Coronary artery (tissue), 2 donors: ENCODE data around the gene HTR6.

Source experiments
- DNase-seq: peaks from one replicate; pipeline ENCODE4 v3.0.0-alpha.2; 2017; ENCODE audit warnings: low spot score
- H3K27ac ChIP-seq, 2 donors: fragments of 200-600 bp; sonication (generic); one replicate each; pipeline ENCODE4 v1.5.1; 2016 to 2019
- H3K4me3 ChIP-seq: fragments of 200-600 bp; sonication (generic); 2 replicates; pipeline ENCODE4 v1.5.1; 2016; ENCODE audit warnings: mild to moderate bottlenecking, moderate library complexity
- TF ChIP-seq, protein P1 (sequence below): fragments of 200-600 bp; sonication (generic); IDR thresholded peaks from one replicate; pipeline ENCODE4 v1.5.1; 2019; ENCODE audit warnings: antibody characterized with exemption

HTR6 gene

GRCh38 chr1:19645411-19646251, 19.0 kb upstream of the HTR6 start:
- peak; percentile 72 for DNase-seq
- Histone ChIP-seq H3K27ac (peak overlapping the region; percentile 90), H3K4me3 (peak overlapping the region; percentile 94)
- TF ChIP-seq, protein P1, sequence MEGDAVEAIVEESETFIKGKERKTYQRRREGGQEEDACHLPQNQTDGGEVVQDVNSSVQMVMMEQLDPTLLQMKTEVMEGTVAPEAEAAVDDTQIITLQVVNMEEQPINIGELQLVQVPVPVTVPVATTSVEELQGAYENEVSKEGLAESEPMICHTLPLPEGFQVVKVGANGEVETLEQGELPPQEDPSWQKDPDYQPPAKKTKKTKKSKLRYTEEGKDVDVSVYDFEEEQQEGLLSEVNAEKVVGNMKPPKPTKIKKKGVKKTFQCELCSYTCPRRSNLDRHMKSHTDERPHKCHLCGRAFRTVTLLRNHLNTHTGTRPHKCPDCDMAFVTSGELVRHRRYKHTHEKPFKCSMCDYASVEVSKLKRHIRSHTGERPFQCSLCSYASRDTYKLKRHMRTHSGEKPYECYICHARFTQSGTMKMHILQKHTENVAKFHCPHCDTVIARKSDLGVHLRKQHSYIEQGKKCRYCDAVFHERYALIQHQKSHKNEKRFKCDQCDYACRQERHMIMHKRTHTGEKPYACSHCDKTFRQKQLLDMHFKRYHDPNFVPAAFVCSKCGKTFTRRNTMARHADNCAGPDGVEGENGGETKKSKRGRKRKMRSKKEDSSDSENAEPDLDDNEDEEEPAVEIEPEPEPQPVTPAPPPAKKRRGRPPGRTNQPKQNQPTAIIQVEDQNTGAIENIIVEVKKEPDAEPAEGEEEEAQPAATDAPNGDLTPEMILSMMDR, result no peak

DNA sequence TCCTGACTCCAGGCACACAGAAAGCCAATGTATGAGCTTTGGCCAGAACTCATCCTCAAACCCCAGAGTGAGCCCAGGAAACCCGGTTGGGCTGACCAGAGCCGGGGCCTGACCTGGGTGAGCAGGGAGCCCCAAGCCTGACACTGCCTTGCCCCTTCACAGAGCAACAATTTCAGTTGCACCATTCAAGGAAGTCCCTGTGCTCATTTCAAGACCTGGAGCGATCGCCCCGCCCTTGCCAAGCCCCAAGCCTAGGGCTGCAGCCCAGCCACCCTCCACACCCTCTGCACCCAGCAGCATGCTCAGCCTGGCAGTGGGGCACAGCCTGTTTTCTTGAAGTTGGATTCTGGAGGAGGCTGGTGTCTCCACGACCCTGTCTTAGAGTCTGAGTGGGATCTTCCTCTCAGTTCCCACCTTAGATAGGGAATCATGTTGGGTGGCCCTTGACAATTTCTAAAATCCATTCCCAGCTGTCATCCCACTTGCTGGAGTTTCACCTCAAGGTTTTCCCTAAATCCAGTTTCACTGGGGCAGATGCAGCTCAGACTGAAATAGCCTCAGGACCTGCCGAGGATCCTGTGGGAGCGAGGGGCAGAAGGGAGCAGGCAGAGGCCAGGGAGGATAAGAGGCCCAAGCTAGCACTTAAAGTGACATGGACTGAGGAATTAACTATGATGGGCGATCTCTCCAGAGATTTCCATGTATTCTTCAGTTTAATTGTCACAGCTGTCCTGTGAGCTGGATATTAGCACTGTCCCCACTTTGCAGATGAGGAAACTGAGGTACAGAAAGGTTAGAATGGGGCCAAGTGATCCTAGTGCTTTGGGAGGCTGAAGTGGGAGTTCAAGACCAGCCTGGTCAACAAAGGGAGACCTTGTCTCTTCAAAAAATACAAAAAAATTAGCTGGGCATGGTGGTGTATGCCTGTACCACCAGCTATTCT, 18.0 kb upstream of the HTR6 start:
- TF ChIP-seq, protein P1, result no peak
- H3K27ac ChIP-seq, result peak overlapping the region in 1 of 2 donors; percentile 90
- peak overlapping the region; percentile 94 for H3K4me3 ChIP-seq
- DNase-seq, result no peak

DNA sequence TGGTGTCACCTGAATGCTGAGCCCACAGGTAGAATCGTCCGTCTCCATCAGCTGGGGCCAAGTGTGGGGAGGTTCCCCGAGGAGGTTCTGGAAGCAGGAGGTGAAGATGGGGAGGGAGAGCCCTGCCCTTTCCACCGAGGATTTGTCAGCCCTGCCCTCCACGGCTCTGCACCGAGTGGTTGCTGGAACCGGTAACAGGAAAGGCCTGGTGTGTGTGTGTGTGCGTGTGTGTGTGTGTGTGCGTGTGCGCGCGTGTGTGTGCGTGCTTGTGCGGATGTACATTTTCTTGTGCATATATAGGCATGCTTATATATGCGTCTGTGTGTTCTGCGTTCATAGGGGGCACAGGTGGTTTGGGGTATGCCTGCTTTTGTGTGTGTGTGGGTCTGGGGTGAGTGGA, 17.0 kb upstream of the HTR6 start:
- no peak for DNase-seq
- Histone ChIP-seq H3K27ac (peak overlapping the region in 1 of 2 donors; percentile 90), H3K4me3 (peak overlapping the region; percentile 34)
- TF ChIP-seq, protein P1, result no peak

- TF ChIP-seq, protein P1, result no peak
- H3K27ac ChIP-seq, result peak overlapping the region in 1 of 2 donors; percentile 73
- DNase-seq, result no peak
- no peak overlapping the region for H3K4me3 ChIP-seq
Measured at GRCh38 chr1:19648239-19648638, 16.4 kb upstream of the HTR6 start.

- TF ChIP-seq, protein P1, result no peak
- H3K4me3 ChIP-seq, result no peak overlapping the region
- H3K27ac ChIP-seq, result peak overlapping the region in 1 of 2 donors; percentile 73
- DNase-seq, result no peak
Measured at GRCh38 chr1:19648689-19649088, 16.0 kb upstream of the HTR6 start.

GRCh38 chr1:19650416-19651140, 14.1 kb upstream of the HTR6 start:
- DNase-seq, result no peak
- TF ChIP-seq, protein P1, result no peak
- H3K27ac ChIP-seq, result peak overlapping the region; percentile 52 to 78
- peak overlapping the region; percentile 50 for H3K4me3 ChIP-seq
